ENCODE data around the gene MGMT.

MGMT gene

GRCh38 chr10:129624526-129624925, 157.5 kb downstream of the MGMT start:
- DNase-seq (ENCODE audit: low spot score), result no peak

DNA sequence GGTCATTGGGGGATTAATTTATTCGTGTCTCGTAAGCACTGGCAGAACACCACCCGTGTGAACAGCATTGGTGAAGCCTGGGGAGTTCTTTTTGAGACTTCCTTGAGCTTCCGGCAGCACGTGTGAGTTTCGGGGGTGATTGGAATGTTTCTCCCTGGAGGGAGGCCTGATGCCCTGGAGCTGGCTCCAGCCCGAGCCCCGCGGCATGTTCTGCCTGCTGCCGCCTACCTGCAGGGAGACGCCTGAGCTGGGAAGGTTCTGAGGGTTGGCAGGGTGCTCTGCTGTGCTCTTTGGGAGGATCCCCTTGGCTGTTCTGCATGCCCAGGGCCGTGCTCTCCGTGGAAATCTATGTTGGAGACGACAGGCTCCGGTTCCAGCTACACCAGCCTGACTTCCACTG, 159.3 kb downstream of the MGMT start:
- DNase-seq (ENCODE audit: low spot score), result no peak

DNA sequence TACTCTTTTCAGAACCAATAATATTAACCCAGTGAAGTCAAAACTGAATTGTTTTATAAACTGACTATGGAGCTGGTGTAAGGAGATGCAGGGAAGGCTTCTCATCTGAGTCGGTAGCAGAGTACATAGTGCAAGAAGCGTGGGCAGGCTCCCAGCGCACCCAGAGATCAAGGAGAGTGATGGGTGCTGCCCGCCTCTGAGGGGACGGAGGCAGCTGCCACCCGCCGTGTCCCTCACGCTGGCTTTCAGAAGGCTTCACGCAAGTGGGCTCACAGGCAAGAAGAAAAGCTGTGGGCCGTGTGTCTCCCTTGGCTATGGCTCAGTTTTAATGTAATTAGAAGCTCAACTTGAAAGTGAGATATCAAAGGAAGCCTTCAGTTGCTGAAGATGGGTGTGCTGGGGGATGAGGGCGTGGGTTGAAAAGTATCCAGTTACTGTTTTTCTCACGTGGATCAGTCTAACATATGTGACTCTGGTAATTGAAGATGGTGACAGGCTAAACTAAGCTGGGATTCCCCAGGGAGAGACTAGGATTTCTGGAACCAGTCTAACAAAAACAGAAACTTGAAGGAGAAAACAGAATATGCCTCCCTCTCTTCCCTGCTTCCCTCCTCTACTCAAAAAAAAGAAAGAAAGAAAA, 159.9 kb downstream of the MGMT start:
- no peak for DNase-seq (ENCODE audit: low spot score)

DNA sequence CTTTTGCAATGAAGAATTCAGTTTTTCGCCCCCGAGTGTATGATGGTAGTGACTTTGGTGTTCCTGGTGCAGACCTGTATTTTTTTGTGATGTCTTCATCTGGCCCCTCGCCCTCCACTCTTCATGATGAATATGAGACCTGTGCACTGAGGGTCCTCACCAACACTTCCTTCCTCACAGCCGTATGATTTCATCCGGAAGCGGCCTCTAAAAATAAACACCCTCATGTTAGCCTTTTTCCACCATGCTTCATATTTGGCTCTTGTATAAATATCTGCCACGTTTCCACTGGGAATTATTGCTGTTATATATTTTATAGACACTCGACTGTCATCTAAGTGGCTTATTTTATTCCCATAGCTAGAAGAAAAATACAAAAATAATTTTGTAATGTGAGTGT, 160.4 kb downstream of the MGMT start:
- no peak for DNase-seq (ENCODE audit: low spot score)

DNA sequence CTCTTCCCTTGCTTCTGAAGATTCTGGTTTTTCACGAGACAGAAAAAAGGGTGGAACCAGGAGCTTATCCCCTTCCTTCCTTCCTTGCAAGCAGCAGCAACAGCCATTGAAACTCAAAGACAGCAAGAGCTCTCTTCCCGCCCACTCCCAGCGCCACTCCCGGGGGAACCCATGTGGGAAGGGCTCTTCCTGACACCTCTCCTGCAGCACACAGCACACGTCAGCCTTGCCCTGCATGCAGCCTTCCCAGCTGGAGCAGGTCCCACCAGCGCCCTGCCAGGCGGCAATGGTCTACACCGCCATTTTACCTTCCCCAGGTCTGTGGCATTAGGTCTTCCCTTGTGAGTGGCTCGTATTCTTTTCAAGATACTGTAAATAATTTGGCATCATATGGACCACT, 161.8 kb downstream of the MGMT start:
- DNase-seq (ENCODE audit: low spot score), result no peak

DNA sequence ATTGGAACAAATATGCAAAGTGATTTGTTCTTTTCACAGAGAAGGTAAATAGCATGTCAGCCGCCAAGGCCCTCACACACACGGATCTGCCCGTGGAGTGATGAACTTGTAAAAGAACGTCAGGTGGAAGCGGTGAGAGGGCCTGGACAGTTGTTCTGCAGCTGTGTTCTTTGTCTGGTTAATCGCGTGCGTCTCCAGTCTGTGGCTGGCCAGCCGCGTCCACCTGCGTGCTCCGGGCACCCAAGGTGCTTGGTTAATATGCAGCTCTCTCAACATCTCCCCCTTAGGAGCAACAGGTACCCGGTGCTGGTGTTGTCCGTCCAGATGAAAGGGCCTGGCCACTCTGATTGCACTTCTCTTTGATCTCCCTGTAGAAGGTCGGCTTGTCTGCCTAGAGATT, 162.9 kb downstream of the MGMT start:
- DNase-seq (ENCODE audit: low spot score), result no peak

DNA sequence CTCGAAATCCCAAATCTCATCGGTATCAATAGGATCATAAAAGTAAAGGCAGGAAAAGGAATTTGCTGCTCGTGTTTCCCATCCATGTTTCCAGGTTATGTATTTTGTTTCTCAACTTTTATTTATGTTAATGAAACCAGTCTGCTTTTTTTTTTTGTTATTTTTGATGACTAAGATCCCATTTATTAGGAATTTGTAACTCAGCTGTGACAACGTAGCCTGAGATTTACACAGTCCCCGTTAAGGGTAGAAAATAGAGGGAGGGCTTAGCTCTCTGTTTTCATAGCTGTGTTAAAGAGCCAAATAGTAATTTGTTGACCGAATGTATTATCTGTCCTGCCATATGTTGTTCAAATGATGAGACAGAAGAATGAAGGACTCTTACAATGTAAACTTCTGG, 164.0 kb downstream of the MGMT start:
- DNase-seq (ENCODE audit: low spot score), result no peak

DNA sequence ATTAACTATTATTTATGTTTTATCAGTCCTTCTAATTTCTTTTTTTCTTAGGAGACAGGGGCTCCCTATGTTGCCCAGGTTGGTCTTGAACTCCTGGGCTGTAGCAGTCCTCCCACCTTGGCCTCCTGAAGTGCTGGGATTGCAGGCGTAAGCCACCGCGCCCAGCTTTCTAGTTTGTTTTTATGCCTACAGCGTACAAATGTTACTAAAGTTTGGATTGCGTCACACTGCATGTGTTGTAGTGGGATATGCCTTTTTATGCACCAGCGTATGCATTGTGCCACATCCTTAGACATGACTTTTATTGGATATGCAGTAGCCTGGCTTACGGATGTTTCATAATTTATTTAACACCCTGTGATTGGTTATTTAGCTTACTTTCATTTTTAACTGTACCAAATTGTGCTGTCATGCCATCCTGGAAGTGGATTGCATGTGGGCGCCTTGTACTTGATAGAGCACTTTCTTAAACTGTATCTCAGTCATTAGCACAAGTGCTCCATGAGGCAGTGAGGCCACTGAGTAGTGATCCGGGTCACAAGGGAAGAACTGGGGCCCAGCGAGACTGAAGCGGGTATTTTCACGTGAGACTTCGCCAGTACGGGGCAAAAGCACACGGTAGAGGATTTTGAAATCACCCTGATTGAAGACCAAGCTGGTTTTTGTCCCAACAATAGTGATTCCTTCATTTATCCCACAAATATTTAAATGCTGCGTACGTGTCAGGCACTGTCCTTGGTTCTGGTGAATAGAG, 165.0 kb downstream of the MGMT start:
- DNase-seq (ENCODE audit: low spot score), result no peak

- no peak for DNase-seq (ENCODE audit: low spot score)
Observed at GRCh38 chr10:129637010-129637409, 170.0 kb downstream of the MGMT start.

DNA sequence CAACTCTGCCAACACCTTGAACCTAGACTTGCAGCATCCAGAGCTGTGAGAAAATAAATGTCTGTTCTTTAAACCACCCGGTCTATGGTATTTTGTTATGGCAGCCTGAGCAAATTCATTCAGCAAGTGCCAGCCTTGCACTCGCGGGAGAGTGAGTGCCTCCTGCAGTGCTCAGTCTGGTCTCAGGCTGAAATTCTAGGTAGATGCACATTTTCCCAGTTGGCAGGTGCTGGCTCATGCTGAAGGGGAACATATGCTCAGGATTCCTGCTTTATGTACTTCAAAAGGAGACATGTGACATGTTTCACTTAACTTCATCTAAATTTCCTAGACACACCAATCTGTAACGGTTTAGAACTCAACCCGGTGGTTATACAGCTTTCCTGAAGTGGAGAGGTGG, 170.8 kb downstream of the MGMT start:
- DNase-seq (ENCODE audit: low spot score), result no peak

DNA sequence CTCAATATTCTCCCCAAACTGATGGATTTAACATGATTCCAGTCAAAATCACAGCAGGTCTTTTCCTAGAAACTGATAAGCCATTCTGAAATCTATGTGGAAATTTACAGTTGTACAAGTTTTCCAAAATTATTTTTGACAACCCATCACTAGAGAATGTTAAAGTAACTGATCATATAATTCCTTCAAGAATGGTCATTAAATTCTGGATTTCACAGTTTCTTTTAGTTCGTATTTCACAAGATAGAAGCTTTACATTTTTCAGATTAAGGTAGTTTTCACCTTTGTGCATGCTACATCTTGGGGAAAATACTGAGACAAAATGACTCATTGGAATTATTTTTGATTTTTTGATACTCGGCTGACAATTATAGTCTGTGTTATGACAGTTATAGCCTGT, 174.3 kb downstream of the MGMT start:
- DNase-seq (ENCODE audit: low spot score), result no peak

- DNase-seq (ENCODE audit: low spot score), result no peak
Observed at GRCh38 chr10:129641982-129642381, 174.9 kb downstream of the MGMT start.

DNA sequence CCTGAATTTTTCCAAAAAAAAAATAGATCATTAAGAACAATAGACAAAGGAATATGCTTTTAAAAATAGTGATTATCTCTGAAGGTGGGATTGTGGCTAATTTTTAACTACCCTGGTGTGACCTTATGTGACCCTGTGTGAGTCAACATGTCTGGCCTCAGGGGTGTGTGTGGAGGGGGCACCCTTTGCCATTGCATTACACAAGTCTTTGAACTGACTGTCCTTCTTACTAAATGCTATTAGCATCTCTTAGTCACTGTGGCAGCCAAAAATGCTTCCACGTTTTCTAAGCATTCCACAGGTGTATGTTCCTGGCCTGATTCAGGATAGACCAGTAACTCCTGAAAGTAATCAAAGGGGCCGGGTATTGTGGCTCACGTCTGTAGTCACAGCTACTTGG, 175.4 kb downstream of the MGMT start:
- no peak for DNase-seq (ENCODE audit: low spot score)

DNA sequence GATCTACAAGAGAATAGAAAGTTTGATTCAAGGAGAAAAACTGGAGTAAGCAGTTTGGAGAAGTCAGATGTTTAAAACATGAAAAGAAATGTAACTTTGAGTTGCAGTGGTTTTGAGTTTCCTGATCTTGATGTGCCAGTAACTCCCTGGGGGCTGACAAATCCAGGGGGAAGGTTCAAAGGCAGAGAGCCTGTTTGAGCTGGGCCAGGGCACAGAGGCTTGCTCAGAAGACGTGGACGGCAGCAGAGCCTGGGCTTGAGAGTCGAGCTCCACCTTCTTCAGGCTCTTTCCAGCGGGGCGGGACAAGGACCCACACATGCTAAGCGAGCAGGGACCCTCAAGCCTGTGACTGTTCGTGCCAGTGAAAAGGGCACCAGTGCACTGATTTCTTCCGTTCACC, 176.2 kb downstream of the MGMT start:
- DNase-seq (ENCODE audit: low spot score), result no peak

- no peak for DNase-seq (ENCODE audit: low spot score)
Observed at GRCh38 chr10:129645487-129645886, 178.4 kb downstream of the MGMT start.

GRCh38 chr10:129646973-129647372, 179.9 kb downstream of the MGMT start:
- no peak for DNase-seq (ENCODE audit: low spot score)

DNA sequence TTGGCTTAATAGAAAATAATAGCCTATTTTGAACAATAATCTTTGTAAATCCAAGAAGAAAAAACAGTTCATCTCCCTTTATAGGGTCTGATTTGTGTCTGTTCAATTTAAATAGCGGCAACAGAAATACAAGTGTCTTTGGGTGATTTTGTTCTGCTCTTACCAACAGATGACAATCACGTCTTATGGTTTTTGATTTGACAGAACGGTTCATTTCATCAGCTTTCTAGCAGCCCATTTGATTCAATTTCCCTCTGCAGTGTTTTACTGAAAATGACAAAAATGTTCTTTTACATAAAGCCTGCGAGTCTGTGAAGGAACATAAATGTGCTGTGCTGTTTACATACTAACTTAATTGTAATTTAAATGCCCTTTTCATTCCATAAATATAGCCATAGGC, 180.5 kb downstream of the MGMT start:
- DNase-seq (ENCODE audit: low spot score), result no peak

GRCh38 chr10:129648856-129649255, 181.8 kb downstream of the MGMT start:
- DNase-seq (ENCODE audit: low spot score), result no peak

DNA sequence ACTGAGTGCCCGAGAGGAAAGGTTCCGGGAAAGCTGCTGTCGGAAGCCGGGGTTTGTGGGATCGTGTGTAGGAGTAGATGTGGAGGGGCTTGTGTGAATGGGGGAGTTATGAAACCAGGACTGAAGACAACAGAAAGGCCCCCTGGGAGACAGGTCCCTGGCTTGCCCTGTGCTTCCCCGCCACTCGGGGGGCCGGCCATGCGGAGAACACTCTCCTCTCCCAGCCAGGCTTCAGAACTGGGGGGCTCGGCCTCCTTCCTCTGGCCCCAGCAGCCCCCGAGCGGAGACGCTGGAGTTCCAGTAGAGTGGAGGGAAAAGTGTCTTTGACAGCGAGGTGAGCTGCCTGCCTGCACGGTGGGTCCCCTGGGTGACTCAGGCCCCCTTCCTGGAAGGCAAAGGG, 185.0 kb downstream of the MGMT start:
- no peak for DNase-seq (ENCODE audit: low spot score)

GRCh38 chr10:129652521-129653201, 185.6 kb downstream of the MGMT start:
- no peak for DNase-seq (ENCODE audit: low spot score)

DNA sequence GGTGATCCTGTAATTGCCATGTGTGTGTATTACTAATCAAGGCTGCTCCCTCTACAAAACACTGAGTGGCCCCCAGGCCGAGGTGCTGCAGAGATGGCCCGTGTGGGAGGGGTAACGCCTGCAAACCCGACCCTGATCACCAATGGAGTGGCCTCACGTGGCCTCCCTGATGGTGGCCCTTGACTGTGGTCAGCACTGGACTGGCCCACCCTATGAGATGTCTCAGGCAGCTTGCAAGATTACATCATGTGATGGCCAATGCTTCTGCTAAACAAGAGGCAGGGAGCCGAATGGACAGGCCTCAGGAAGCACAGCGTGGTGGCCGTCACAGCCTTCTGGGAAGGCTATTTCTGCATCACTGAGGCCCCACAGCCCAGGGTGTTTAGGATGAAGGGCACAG, 186.4 kb downstream of the MGMT start:
- DNase-seq (ENCODE audit: low spot score), result no peak

DNA sequence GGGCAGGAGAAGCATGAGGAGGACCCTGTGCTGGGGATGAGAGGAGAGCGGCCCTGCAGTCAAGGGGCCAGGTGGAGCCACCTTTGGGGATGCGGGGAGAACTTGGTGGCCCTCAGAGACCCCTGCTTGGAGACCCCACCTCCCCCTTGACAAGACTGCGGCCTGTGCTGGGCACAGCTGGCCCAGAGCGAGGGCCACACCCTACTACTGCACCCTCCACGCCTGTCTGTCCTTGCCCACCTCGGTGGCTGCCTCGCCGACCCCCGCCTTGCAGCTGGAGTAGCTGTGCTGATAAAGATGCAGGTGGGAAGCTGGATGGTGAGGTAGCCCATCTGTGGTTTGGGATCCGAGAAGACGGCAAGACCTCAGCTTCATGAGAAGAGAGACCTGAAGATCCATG, 186.8 kb downstream of the MGMT start:
- DNase-seq (ENCODE audit: low spot score), result no peak

- no peak for DNase-seq (ENCODE audit: low spot score)
Observed at GRCh38 chr10:129654461-129654860, 187.4 kb downstream of the MGMT start.
